Testis (tissue), 2 donors: ENCODE results near the gene TTC31.

ENCODE experiments used
- POLR2A ChIP-seq: fragments of 450-650 bp; IDR thresholded peaks from one replicate; pipeline ENCODE4 v1.6.1; 2017; ENCODE audit warnings: antibody characterized with exemption, mild to moderate bottlenecking, moderate library complexity
- TF ChIP-seq, protein P1 (sequence below), 3 experiments: fragments of 450-650 bp in 2 of 3; fragments of 200-600 bp in 1 of 3; sonication (generic) in 1 of 3; IDR thresholded peaks; one replicate each; pipeline ENCODE4 v1.5.1; 2016 to 2019; ENCODE audit warnings: antibody characterized with exemption in 3 of 3, mild to moderate bottlenecking in 2 of 3, moderate library complexity in 1 of 3

DNA sequence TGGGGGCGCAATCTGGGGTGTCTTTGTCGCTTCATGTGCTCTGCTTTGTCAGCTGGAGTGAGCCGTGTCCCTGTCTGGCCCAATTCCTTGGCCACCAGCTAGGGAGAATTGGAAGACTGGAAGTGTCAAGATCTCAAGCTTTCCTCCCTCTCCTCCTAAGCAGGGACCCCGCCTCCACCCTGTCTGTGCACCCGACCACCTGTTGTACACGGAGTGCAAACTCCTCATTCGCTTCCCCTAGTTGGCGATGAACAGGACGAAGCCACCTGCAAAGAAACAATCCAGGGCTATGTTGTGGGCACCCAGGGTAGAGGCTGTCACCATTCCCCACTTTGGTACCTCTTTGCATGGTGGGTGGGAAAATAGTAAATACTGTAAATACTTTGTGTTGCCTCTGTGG, 44.9 kb downstream of the TTC31 start:
- TF ChIP-seq POLR2A = no peak
- TF ChIP-seq, protein P1, sequence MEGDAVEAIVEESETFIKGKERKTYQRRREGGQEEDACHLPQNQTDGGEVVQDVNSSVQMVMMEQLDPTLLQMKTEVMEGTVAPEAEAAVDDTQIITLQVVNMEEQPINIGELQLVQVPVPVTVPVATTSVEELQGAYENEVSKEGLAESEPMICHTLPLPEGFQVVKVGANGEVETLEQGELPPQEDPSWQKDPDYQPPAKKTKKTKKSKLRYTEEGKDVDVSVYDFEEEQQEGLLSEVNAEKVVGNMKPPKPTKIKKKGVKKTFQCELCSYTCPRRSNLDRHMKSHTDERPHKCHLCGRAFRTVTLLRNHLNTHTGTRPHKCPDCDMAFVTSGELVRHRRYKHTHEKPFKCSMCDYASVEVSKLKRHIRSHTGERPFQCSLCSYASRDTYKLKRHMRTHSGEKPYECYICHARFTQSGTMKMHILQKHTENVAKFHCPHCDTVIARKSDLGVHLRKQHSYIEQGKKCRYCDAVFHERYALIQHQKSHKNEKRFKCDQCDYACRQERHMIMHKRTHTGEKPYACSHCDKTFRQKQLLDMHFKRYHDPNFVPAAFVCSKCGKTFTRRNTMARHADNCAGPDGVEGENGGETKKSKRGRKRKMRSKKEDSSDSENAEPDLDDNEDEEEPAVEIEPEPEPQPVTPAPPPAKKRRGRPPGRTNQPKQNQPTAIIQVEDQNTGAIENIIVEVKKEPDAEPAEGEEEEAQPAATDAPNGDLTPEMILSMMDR (IDR thresholded peaks at IDR 0.05) = no peak
